ENCODE results near the gene DNAH17. TPM values are rescaled to one million over a fixed set of nuclear protein-coding genes. Genes with fewer than 3 reads are reported as not detected.

DNAH17 gene
- total and polyA plus RNA-seq, 2 of the 13 experiments (the other 11 are each of a cell fraction or from before 2014, with no cell fraction given) = 0.86 to 1.6 TPM

- TF ChIP-seq RNF219 (CRISPR knock-in tag; IDR thresholded peaks at IDR 0.05) (no peak), ZXDC (CRISPR knock-in tag; IDR thresholded peaks at IDR 0.05) (no peak), ZBTB46 (CRISPR knock-in tag; IDR thresholded peaks at IDR 0.05; ENCODE audit: borderline replicate concordance) (no peak), HIC2 (CRISPR knock-in tag; IDR thresholded peaks at IDR 0.05; ENCODE audit: low read depth) (no peak), TBX2 (CRISPR knock-in tag; IDR thresholded peaks at IDR 0.05; ENCODE audit: borderline replicate concordance) (peak; percentile 50; the same call in 1 of the 2 replicates), ZNF367 (CRISPR knock-in tag; IDR thresholded peaks at IDR 0.05; ENCODE audit: borderline replicate concordance) (no peak), ZNF484 (CRISPR knock-in tag; IDR thresholded peaks at IDR 0.05; ENCODE audit: borderline replicate concordance, low read depth) (no peak), ZBTB40 (IDR thresholded peaks at IDR 0.05) (no peak), ZBTB40 (CRISPR knock-in tag; IDR thresholded peaks at IDR 0.05) (0 out of 2 replicates have a peak, but pooled peaks have one; percentile 43), MEF2D (CRISPR knock-in tag; IDR thresholded peaks at IDR 0.05) (no peak)
Observed at GRCh38 chr17:78558181-78558850, 18.9 kb downstream of the DNAH17 start (continued).

All from HepG2 (cell line).